Mesenchymal stem cell (in vitro differentiated cells and primary cell): ENCODE results near the gene PTPRD.
A peak's percentile ranks its signal among the peaks of the same experiment; 100 is the strongest.

Experiments used
- DNase-seq: peaks from one replicate; pipeline ENCODE4 v3.0.0-alpha.2; 2013
- H2AFZ ChIP-seq: one replicate; pipeline ENCODE4 v1.6.1; 2013; ENCODE audit warnings: low read depth, mild to moderate bottlenecking, control low read depth, inconsistent platforms, low read length, moderate library complexity
- H2AK5ac ChIP-seq: 2 replicates; pipeline ENCODE4 v1.6.1; 2013; ENCODE audit warnings: low read length, moderate library complexity, mild to moderate bottlenecking, inconsistent platforms; ENCODE audit not compliant: severe bottlenecking
- H2BK120ac ChIP-seq: one replicate; pipeline ENCODE4 v1.6.1; 2013; ENCODE audit warnings: low read depth, mild to moderate bottlenecking, inconsistent platforms, low read length, moderate library complexity
- H2BK12ac ChIP-seq, 2 experiments: one replicate each; pipeline ENCODE4 v1.6.1; 2013; ENCODE audit warnings: inconsistent platforms in 2 of 2, low read length in 2 of 2, mild to moderate bottlenecking in 2 of 2, moderate library complexity in 2 of 2, control low read depth in 1 of 2
- H2BK15ac ChIP-seq: one replicate; pipeline ENCODE4 v1.6.1; 2013; ENCODE audit warnings: mild to moderate bottlenecking, low read depth, inconsistent platforms; ENCODE audit not compliant: poor library complexity, severe bottlenecking
- H2BK5ac ChIP-seq: 2 replicates; pipeline ENCODE4 v1.6.1; 2013; ENCODE audit warnings: low read depth, mild to moderate bottlenecking, low read length, control low read depth, inconsistent platforms; ENCODE audit not compliant: poor library complexity, severe bottlenecking
- H3K14ac ChIP-seq, 2 experiments: one replicate each; pipeline ENCODE4 v1.6.1; 2013; ENCODE audit warnings: inconsistent platforms in 2 of 2, low read length in 2 of 2, control low read depth in 1 of 2, mild to moderate bottlenecking in 1 of 2, moderate library complexity in 1 of 2
- H3K18ac ChIP-seq, 2 experiments: one replicate each; pipeline ENCODE4 v1.6.1; 2013; ENCODE audit warnings: inconsistent platforms in 2 of 2, low read length in 2 of 2, control low read depth in 1 of 2, low read depth in 1 of 2, mild to moderate bottlenecking in 1 of 2
- H3K23ac ChIP-seq, 2 experiments: one replicate each; pipeline ENCODE4 v1.6.1; 2013; ENCODE audit warnings: inconsistent platforms in 2 of 2, low read length in 2 of 2, mild to moderate bottlenecking in 2 of 2, moderate library complexity in 2 of 2, control low read depth in 1 of 2
- H3K27ac ChIP-seq: 2 replicates; pipeline ENCODE4 v1.5.1; 2013; ENCODE audit warnings: mild to moderate bottlenecking, moderate library complexity, low read length, control low read depth, inconsistent platforms; ENCODE audit not compliant: poor library complexity, severe bottlenecking
- H3K27me3 ChIP-seq, 2 experiments: 2 replicates each; pipeline versions ENCODE4 v1.6.1 to v1.7.0; 2013; ENCODE audit warnings: low read length in 2 of 2, mild to moderate bottlenecking in 2 of 2, moderate library complexity in 2 of 2, control low read depth in 1 of 2, inconsistent platforms in 1 of 2; ENCODE audit not compliant: control insufficient read depth in 1 of 2, insufficient read depth in 1 of 2
- H3K36me3 ChIP-seq, 2 experiments: 2 replicates each; pipeline versions ENCODE4 v1.6.1 to v1.7.0; 2013; ENCODE audit warnings: low read length in 2 of 2, control low read depth in 1 of 2, inconsistent platforms in 1 of 2, low read depth in 1 of 2, mild to moderate bottlenecking in 1 of 2; ENCODE audit not compliant: insufficient read depth in 2 of 2, control insufficient read depth in 1 of 2
- H3K4ac ChIP-seq, 2 experiments: one replicate each; pipeline ENCODE4 v1.6.1; 2013; ENCODE audit warnings: inconsistent platforms in 2 of 2, low read length in 2 of 2, mild to moderate bottlenecking in 2 of 2, moderate library complexity in 2 of 2, control low read depth in 1 of 2, low read depth in 1 of 2
- H3K4me1 ChIP-seq: 2 replicates; pipeline ENCODE4 v1.6.1; 2013; ENCODE audit warnings: low read depth, low read length, control low read depth; ENCODE audit not compliant: control insufficient read depth, insufficient read depth
- H3K4me2 ChIP-seq: 2 replicates; pipeline ENCODE4 v1.6.1; 2013; ENCODE audit warnings: low read length, mild to moderate bottlenecking, inconsistent platforms; ENCODE audit not compliant: poor library complexity, severe bottlenecking
- H3K4me3 ChIP-seq, 2 experiments: 2 replicates each; pipeline versions ENCODE4 v1.5.1 to v1.7.0; 2013; ENCODE audit warnings: low read length in 2 of 2, mild to moderate bottlenecking in 2 of 2, control low read depth in 1 of 2, low read depth in 1 of 2; ENCODE audit not compliant: insufficient read depth in 1 of 2
- H3K79me1 ChIP-seq: replicated peaks from 2 replicates; pipeline ENCODE4 v1.6.1; 2013; ENCODE audit warnings: mild to moderate bottlenecking, control low read depth, low read length, inconsistent platforms; ENCODE audit not compliant: poor library complexity, severe bottlenecking
- H3K9ac ChIP-seq: 2 replicates; pipeline ENCODE4 v1.7.0; 2013; ENCODE audit warnings: mild to moderate bottlenecking, low read length, moderate library complexity
- H3K9me3 ChIP-seq: 2 replicates; pipeline ENCODE4 v1.7.0; 2013; ENCODE audit warnings: mild to moderate bottlenecking, low read length; ENCODE audit not compliant: control insufficient read depth
- H4K8ac ChIP-seq: one replicate; pipeline ENCODE4 v1.6.1; 2013; ENCODE audit warnings: inconsistent platforms, mild to moderate bottlenecking, low read length, moderate library complexity
- H4K91ac ChIP-seq: one replicate; pipeline ENCODE4 v1.6.1; 2013; ENCODE audit warnings: mild to moderate bottlenecking, low read length, inconsistent platforms
- WGBS: methylation state at CpG from one replicate; pipeline ENCODE4 v1.1.7; 2013; ENCODE audit warnings: mixed read lengths; 5-methylcytosine and 5-hydroxymethylcytosine counted together

The PTPRD gene

DNA sequence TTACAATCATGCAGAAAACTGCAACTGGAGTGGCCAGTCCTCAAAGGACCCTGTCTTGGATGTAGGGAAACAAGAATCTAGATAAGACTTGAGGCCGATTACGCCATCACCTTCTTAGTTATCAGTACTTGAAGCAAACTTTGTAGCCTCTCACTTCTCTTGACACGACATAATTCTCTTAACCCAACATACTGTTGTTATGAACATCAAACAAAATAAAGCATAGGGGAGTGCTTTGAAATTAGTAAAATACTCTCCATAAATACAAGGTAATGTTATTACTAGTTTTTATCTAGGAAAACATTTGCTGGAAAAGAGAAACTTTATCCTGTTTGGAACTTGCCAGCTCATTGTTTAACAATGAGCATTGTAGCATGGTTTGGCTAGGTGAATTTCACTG is 2238.3 kb downstream of the PTPRD start:
- no peak overlapping the region for H4K91ac ChIP-seq
- no peak overlapping the region for H3K4me2 ChIP-seq
- H3K4ac ChIP-seq: no peak overlapping the region
- H3K27ac ChIP-seq: no peak overlapping the region
- no peak overlapping the region for H2BK5ac ChIP-seq
- no peak overlapping the region for H3K23ac ChIP-seq
- H3K36me3 ChIP-seq: no peaks in the 10 kb centered on the region
- no peak overlapping the region for H3K18ac ChIP-seq
- no peak overlapping the region for H3K14ac ChIP-seq
- no peak overlapping the region for H2BK120ac ChIP-seq
- no peak overlapping the region for H2AFZ ChIP-seq
- no peak overlapping the region for H2AK5ac ChIP-seq
- H3K9me3 ChIP-seq: no peaks in the 10 kb centered on the region
- DNase-seq: no peak
- no peak overlapping the region for H3K4me3 ChIP-seq
- no peaks in the 10 kb centered on the region for H3K27me3 ChIP-seq
- no peak overlapping the region for H2BK12ac ChIP-seq
- H3K9ac ChIP-seq: no peak overlapping the region
- no peak overlapping the region for H4K8ac ChIP-seq
- 100% methylated on average over 1 of the region's 3 CpGs for WGBS
- no peak overlapping the region for H2BK15ac ChIP-seq
- H3K4me1 ChIP-seq: no peaks in the 10 kb centered on the region
- no peaks in the 10 kb centered on the region for H3K79me1 ChIP-seq

DNA sequence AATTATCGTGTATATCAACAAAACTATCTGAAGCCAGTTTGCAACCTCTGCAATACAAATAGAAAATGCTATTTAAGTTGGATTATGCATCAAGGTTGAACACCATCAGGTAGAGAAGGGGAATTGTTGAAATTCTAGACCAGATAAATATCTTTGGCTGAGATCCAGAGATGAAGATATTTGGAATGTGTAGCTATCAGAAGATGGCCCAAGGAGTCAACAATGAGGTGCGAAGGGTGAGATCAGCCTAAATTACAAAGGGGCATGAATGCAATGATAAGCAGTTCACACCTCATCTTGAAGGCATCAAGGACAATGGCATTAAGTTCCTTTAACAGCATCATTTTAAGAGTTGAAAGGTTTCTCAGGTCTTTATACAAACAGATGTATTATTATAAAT is 2241.1 kb downstream of the PTPRD start:
- Histone ChIP-seq H4K91ac (no peak overlapping the region), H3K4me1 (no peaks in the 10 kb centered on the region), H3K36me3 (no peaks in the 10 kb centered on the region), H4K8ac (no peak overlapping the region), H2BK5ac (no peak overlapping the region), H2BK15ac (no peak overlapping the region), H3K9me3 (no peaks in the 10 kb centered on the region), H3K18ac (no peak overlapping the region), H3K4me3 (no peak overlapping the region), H3K4me2 (no peak overlapping the region), H3K14ac (no peak overlapping the region), H2BK12ac (no peak overlapping the region), H2AK5ac (no peak overlapping the region), H3K79me1 (no peaks in the 10 kb centered on the region), H3K27ac (no peak overlapping the region), H3K27me3 (no peaks in the 10 kb centered on the region), H2AFZ (no peak overlapping the region), H3K9ac (no peak overlapping the region), H3K4ac (no peak overlapping the region), H2BK120ac (no peak overlapping the region), H3K23ac (no peak overlapping the region)
- WGBS: 100% methylated on average over 1 of the region's 2 CpGs
- DNase-seq: no peak

DNA sequence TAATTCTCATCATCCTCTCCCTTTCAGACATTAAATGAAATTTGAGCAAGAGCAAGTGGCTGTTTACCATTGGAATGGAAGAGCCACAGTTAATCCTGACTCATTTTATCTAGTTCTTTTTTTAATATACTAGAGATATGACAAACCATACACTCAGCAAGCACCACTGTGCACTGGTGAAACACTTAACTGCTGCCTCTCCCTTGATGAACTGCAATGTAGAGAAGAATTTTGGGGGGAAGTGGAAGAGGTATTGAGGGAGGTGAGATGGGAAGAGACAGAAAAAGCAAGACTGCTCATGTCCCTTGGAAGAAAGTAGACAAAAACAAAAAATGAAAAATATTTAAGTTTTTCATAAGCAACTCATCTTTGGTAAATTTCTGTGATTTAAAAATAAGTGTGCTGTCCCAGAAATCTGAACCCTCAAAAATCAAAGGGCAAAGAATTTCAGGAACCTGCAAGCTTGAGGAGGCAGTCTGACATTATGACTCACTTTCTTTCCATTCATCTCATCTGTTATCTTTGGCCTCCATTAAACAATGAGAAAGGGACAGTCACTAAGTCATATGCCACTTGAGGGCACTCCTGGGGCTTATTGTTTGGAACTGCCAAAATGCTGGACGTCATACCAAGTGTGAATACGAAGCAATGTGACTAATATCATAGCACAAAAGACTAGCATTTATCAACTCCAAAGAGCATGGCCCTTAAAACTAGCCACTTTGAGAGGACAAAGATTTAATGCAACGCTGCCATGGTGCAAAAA is 2246.5 kb downstream of the PTPRD start:
- H3K79me1 ChIP-seq: no peaks in the 10 kb centered on the region
- WGBS: 70% methylated on average over 3 of the region's 3 CpGs
- no peak overlapping the region for H2BK5ac ChIP-seq
- H3K27ac ChIP-seq: peak overlapping the region; percentile 97
- no peak overlapping the region for H3K9ac ChIP-seq
- H3K36me3 ChIP-seq: no peaks in the 10 kb centered on the region
- H3K23ac ChIP-seq: no peak overlapping the region
- no peak overlapping the region for H2AFZ ChIP-seq
- no peaks in the 10 kb centered on the region for H3K27me3 ChIP-seq
- no peak for DNase-seq
- no peak overlapping the region for H3K4me2 ChIP-seq
- H4K8ac ChIP-seq: no peak overlapping the region
- no peak overlapping the region for H2BK15ac ChIP-seq
- H3K4ac ChIP-seq: no peak overlapping the region
- peak overlapping the region; percentile 88 for H2AK5ac ChIP-seq
- no peak overlapping the region for H2BK12ac ChIP-seq
- H4K91ac ChIP-seq: no peak overlapping the region
- no peak overlapping the region for H3K18ac ChIP-seq
- no peak overlapping the region for H2BK120ac ChIP-seq
- H3K9me3 ChIP-seq: no peaks in the 10 kb centered on the region
- H3K14ac ChIP-seq: no peak overlapping the region
- H3K4me1 ChIP-seq: peaks cover 6% of the 10 kb centered on the region
- H3K4me3 ChIP-seq: no peak overlapping the region

- Histone ChIP-seq H2BK5ac (peak overlapping the region; percentile 87), H3K14ac (no peak overlapping the region), H3K27ac (peak overlapping the region; percentile 97), H3K4me2 (peak overlapping the region; percentile 49), H2BK120ac (no peak overlapping the region), H3K4me3 (no peak overlapping the region), H4K91ac (no peak overlapping the region), H4K8ac (no peak overlapping the region), H2BK15ac (no peak overlapping the region), H3K27me3 (no peaks in the 10 kb centered on the region), H3K9me3 (no peaks in the 10 kb centered on the region), H3K79me1 (no peaks in the 10 kb centered on the region), H3K4ac (no peak overlapping the region), H2AFZ (no peak overlapping the region), H2BK12ac (no peak overlapping the region), H2AK5ac (peak overlapping the region; percentile 92), H3K4me1 (peaks cover 6% of the 10 kb centered on the region), H3K23ac (no peak overlapping the region), H3K36me3 (no peaks in the 10 kb centered on the region), H3K9ac (no peak overlapping the region), H3K18ac (peak overlapping the region in 1 of 2 experiments; percentile 53)
- DNase-seq: peak; percentile 1
- WGBS: 98% methylated on average over 2 of the region's 4 CpGs
Measured at GRCh38 chr9:8365466-8366160, 2247.2 kb downstream of the PTPRD start.
